Stomach (tissue), 4 donors: ENCODE measurements around the gene KIF5A.

Experiments used
- CTCF ChIP-seq, 7 experiments: fragments of 450-650 bp in 4 of 7; fragments of 200-600 bp in 3 of 7; sonication (generic) in 3 of 7; IDR thresholded peaks; one replicate each; pipeline ENCODE4 v1.5.1; 2016 to 2019; ENCODE audit warnings: antibody characterized with exemption in 7 of 7, control low read depth in 2 of 7, mild to moderate bottlenecking in 1 of 7
- EP300 ChIP-seq: sonication (generic); formaldehyde crosslinking; IDR thresholded peaks from one replicate; pipeline ENCODE4 v1.6.1; 2017; ENCODE audit warnings: antibody characterized with exemption
- POLR2A ChIP-seq, 4 donors: fragments of 450-650 bp; IDR thresholded peaks; one replicate each; pipeline ENCODE4 v1.6.1; 2016; ENCODE audit warnings: antibody characterized with exemption in 4 of 4, control low read depth in 2 of 4, mild to moderate bottlenecking in 1 of 4, moderate library complexity in 1 of 4
- POLR2AphosphoS5 ChIP-seq, 3 donors: sonication (generic); formaldehyde crosslinking; IDR thresholded peaks; one replicate each; pipeline ENCODE4 v1.6.1; 2016; ENCODE audit warnings: antibody characterized with exemption in 3 of 3

- TF ChIP-seq EP300 (no peak), CTCF (IDR thresholded peaks at IDR 0.05) (no peak), POLR2AphosphoS5 (IDR thresholded peaks at IDR 0.05) (no peak), POLR2A (IDR thresholded peaks at IDR 0.05) (no peak)
These were observed 63.0 kb downstream of the KIF5A start for GRCh38 chr12:57612711-57613426.
